CD14-positive monocyte (primary cell): ENCODE data around the gene EHF. TPM values are rescaled to one million over a fixed set of nuclear protein-coding genes. Genes with fewer than 3 reads are reported as not detected.

Experiments used
- DNase-seq, 3 donors: peaks; one replicate each; pipeline ENCODE4 v3.0.0-alpha.2; 2011 to 2022
- H2AFZ ChIP-seq: 2 replicates; pipeline ENCODE4 v1.6.0; 2012; ENCODE audit warnings: mild to moderate bottlenecking, low read depth, low read length, inconsistent platforms; ENCODE audit not compliant: insufficient read depth, poor library complexity, severe bottlenecking
- H3K27ac ChIP-seq, 2 donors: 1 replicate in 1 of 2; 2 replicates in 1 of 2; pipeline ENCODE4 v1.5.1; 2012 to 2013; ENCODE audit warnings: low read length in 2 of 2, control low read depth in 1 of 2, inconsistent platforms in 1 of 2, low read depth in 1 of 2, mild to moderate bottlenecking in 1 of 2
- H3K27me3 ChIP-seq, 2 donors: one replicate each; pipeline versions ENCODE4 v1.6.0 to v1.6.1; 2011 to 2013; ENCODE audit warnings: low read length in 2 of 2; ENCODE audit not compliant: control insufficient read depth in 2 of 2, insufficient read depth in 2 of 2
- H3K36me3 ChIP-seq, 2 donors: replicated peaks in 1 of 2; 1 replicate in 1 of 2; 2 replicates in 1 of 2; pipeline versions ENCODE4 v1.5.1 to v1.6.1; 2012 to 2013; ENCODE audit warnings: low read length in 2 of 2, control low read depth in 1 of 2, inconsistent platforms in 1 of 2, mild to moderate bottlenecking in 1 of 2; ENCODE audit not compliant: insufficient read depth in 2 of 2, control insufficient read depth in 1 of 2
- H3K4me1 ChIP-seq, 2 donors: 1 replicate in 1 of 2; 2 replicates in 1 of 2; pipeline versions ENCODE4 v1.5.1 to v1.6.1; 2012 to 2013; ENCODE audit warnings: low read length in 2 of 2, control low read depth in 1 of 2, inconsistent platforms in 1 of 2, mild to moderate bottlenecking in 1 of 2, moderate library complexity in 1 of 2; ENCODE audit not compliant: insufficient read depth in 2 of 2, control insufficient read depth in 1 of 2
- H3K4me2 ChIP-seq: replicated peaks from 2 replicates; pipeline ENCODE3; 2012; ENCODE audit warnings: low read length, moderate library complexity, mild to moderate bottlenecking; ENCODE audit not compliant: poor library complexity, severe bottlenecking; ENCODE audit errors: extremely low read depth
- H3K4me3 ChIP-seq, 3 experiments: fragments of 200-600 bp in 1 of 3; sonication (generic) in 1 of 3; replicated peaks in 1 of 3; 1 replicate in 2 of 3; 2 replicates in 1 of 3; pipeline ENCODE4 v1.5.1; 2011 to 2013; ENCODE audit warnings: low read length in 3 of 3, mild to moderate bottlenecking in 3 of 3, control low read depth in 2 of 3, low read depth in 2 of 3, inconsistent platforms in 1 of 3, moderate library complexity in 1 of 3
- H3K79me2 ChIP-seq: 2 replicates; pipeline ENCODE4 v1.6.0; 2012; ENCODE audit warnings: mild to moderate bottlenecking, control low read depth, inconsistent platforms, low read length, moderate library complexity; ENCODE audit not compliant: insufficient read depth
- H3K9ac ChIP-seq: 2 replicates; pipeline ENCODE4 v1.6.0; 2017; ENCODE audit warnings: low read length, mild to moderate bottlenecking; ENCODE audit not compliant: insufficient read depth, poor library complexity, severe bottlenecking
- H3K9me3 ChIP-seq, 2 donors: replicated peaks in 1 of 2; 1 replicate in 1 of 2; 2 replicates in 1 of 2; pipeline versions ENCODE4 v1.5.1 to v1.6.1; 2012 to 2013; ENCODE audit warnings: low read length in 2 of 2, control low read depth in 1 of 2; ENCODE audit not compliant: control insufficient read depth in 1 of 2, insufficient read depth in 1 of 2
- H4K20me1 ChIP-seq: 2 replicates; pipeline ENCODE4 v1.6.0; 2012; ENCODE audit warnings: mild to moderate bottlenecking, low read length, control low read depth, moderate library complexity; ENCODE audit not compliant: insufficient read depth
- H3K27ac Mint-ChIP-seq, 7 donors: one replicate each; pipeline ENCODE4 v1.8.0; 2020; ENCODE audit warnings: mild to moderate bottlenecking in 7 of 7, mixed read lengths in 7 of 7, moderate library complexity in 6 of 7, inconsistent platforms in 2 of 7
- H3K27me3 Mint-ChIP-seq, 3 donors: one replicate each; pipeline ENCODE4 v1.8.0; 2021 to 2022; ENCODE audit warnings: low read depth in 3 of 3, mild to moderate bottlenecking in 3 of 3, mixed read lengths in 3 of 3, moderate library complexity in 3 of 3, inconsistent platforms in 1 of 3
- H3K36me3 Mint-ChIP-seq, 2 donors: one replicate each; pipeline ENCODE4 v1.8.0; 2020; ENCODE audit warnings: mixed read lengths in 2 of 2, inconsistent platforms in 1 of 2, mild to moderate bottlenecking in 1 of 2
- H3K4me1 Mint-ChIP-seq: one replicate; pipeline ENCODE4 v1.8.0; 2020; ENCODE audit warnings: mild to moderate bottlenecking, mixed read lengths
- H3K4me3 Mint-ChIP-seq, 2 donors: one replicate each; pipeline ENCODE4 v1.8.0; 2020; ENCODE audit warnings: mild to moderate bottlenecking in 2 of 2, mixed read lengths in 2 of 2, moderate library complexity in 1 of 2
- H3K9me3 Mint-ChIP-seq, 7 donors: one replicate each; pipeline ENCODE4 v1.8.0; 2020 to 2022; ENCODE audit warnings: mixed read lengths in 7 of 7, mild to moderate bottlenecking in 6 of 7, moderate library complexity in 6 of 7, inconsistent platforms in 2 of 7
- WGBS: methylation state at CpG from one replicate; pipeline ENCODE4 v1.1.5; 2013; ENCODE audit warnings: missing lambda C conversion rate; ENCODE audit not compliant: insufficient coverage; 5-methylcytosine and 5-hydroxymethylcytosine counted together
- intact Hi-C, 2 donors: fragments of 100-400 bp; cut with micrococcal nuclease; formaldehyde crosslinking; loops; one replicate each; pipeline versions ENCODE4 v1.15.0 to v1.15.1; 2023
- polyA plus RNA-seq, 3 donors: library from polyadenylated mRNA; depleted of rRNA in 1 of 3; unstranded in 2 of 3; stranded (reverse) in 1 of 3; fragments of 300-500 nt in 2 of 3; fragments of >200 nt in 1 of 3; fragmentation: Illumina TruSeq in 2 of 3; gene quantifications; 1 replicate in 2 of 3; 2 replicates in 1 of 3; pipeline ENCODE4 v1.2.3, GENCODE V29; 2012 to 2021
- TF ChIP-seq, protein P1 (sequence below): fragments of 200-600 bp; IDR thresholded peaks from one replicate; pipeline ENCODE4 v1.8.0; 2022; ENCODE audit warnings: antibody characterized with exemption, mild to moderate bottlenecking

Gene EHF
- polyA plus RNA-seq, 3 donors = 0.17 to 0.21 TPM; not detected in 1

DNA sequence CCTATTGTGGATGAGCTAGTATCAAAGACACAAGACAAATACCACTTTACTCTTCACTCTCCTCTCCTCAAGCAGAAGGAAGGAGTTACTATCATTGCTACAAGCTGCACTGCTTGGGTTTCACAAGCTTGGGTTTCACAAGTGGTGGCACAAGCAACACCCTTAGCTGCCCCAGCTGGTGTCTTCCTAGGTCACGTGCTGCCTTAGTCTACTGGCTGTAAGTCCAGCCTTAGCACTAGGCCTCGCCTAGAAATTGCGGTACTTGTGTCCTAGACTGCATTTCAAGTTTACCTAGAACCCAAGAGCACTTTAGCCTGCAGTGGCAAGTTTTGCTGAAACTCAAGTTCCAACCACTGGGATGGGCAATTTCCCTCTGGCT is 86.6 kb downstream of the EHF start:
- H3K27me3 Mint-ChIP-seq = peaks cover 0 to 1% (median 0%) of the 10 kb centered on the region in 3 donors
- no peak for DNase-seq

More for the DNA sequence above, 86.6 kb downstream of the EHF start:
- Mint-ChIP-seq H3K4me3 (no peak overlapping the region), H3K4me1 (peaks cover 9% of the 10 kb centered on the region), H3K9me3 (peaks cover 8 to 29% (median 20%) of the 10 kb centered on the region in 7 donors), H3K27ac (no peak overlapping the region), H3K36me3 (peaks cover 2 to 4% of the 10 kb centered on the region in 2 donors)
- H3K9me3 ChIP-seq = peaks cover 13 to 15% of the 10 kb centered on the region in 2 donors
- intact Hi-C loops = no loop called here
- H3K36me3 ChIP-seq = no peaks in the 10 kb centered on the region
- no peak overlapping the region for H3K27ac ChIP-seq
- WGBS = 64% methylated on average over 3 of the region's 3 CpGs
- no peaks in the 10 kb centered on the region for H3K27me3 ChIP-seq
- H3K4me2 ChIP-seq = no peak overlapping the region
- no peaks in the 10 kb centered on the region for H4K20me1 ChIP-seq
- H2AFZ ChIP-seq = no peak overlapping the region
- H3K9ac ChIP-seq = no peak overlapping the region
- no peaks in the 10 kb centered on the region for H3K79me2 ChIP-seq
- no peaks in the 10 kb centered on the region for H3K4me1 ChIP-seq
- TF ChIP-seq, protein P1, sequence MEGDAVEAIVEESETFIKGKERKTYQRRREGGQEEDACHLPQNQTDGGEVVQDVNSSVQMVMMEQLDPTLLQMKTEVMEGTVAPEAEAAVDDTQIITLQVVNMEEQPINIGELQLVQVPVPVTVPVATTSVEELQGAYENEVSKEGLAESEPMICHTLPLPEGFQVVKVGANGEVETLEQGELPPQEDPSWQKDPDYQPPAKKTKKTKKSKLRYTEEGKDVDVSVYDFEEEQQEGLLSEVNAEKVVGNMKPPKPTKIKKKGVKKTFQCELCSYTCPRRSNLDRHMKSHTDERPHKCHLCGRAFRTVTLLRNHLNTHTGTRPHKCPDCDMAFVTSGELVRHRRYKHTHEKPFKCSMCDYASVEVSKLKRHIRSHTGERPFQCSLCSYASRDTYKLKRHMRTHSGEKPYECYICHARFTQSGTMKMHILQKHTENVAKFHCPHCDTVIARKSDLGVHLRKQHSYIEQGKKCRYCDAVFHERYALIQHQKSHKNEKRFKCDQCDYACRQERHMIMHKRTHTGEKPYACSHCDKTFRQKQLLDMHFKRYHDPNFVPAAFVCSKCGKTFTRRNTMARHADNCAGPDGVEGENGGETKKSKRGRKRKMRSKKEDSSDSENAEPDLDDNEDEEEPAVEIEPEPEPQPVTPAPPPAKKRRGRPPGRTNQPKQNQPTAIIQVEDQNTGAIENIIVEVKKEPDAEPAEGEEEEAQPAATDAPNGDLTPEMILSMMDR = no peak
- no peak overlapping the region for H3K4me3 ChIP-seq

Other genes starting within 250 kb of the EHF start
- 100 to 1,000 TPM; 122 to 432 (median 429) TPM for gene CAT, start 182.2 kb upstream of the EHF start, polyA plus RNA-seq
- gene ELF5, start 107.3 kb upstream of the EHF start, polyA plus RNA-seq = under 1 TPM in 1 of 3 donors, not detected in 2; 0.27 TPM